Fibroblast of the aortic adventitia (primary cell): ENCODE results near the gene APOA4. TPM values are rescaled to one million over a fixed set of nuclear protein-coding genes. Genes with fewer than 3 reads are reported as not detected.

Experiments
- DNase-seq: peaks from one replicate; pipeline ENCODE4 v3.0.0-alpha.2; 2010; ENCODE audit warnings: low read depth
- H3K4me3 ChIP-seq: 2 replicates; pipeline ENCODE4 v1.5.1; 2011; ENCODE audit warnings: low read depth, mild to moderate bottlenecking, control low read depth, low read length, moderate library complexity
- total RNA-seq: library from RNA; depleted of rRNA; stranded (reverse); fragments of >200 nt; gene quantifications from 2 replicates; pipeline ENCODE4 v1.2.3, GENCODE V29; 2012; ENCODE audit warnings: low replicate concordance
- TF ChIP-seq, protein P1 (sequence below): IDR thresholded peaks from 2 replicates; pipeline ENCODE4 v1.5.1; 2011; ENCODE audit warnings: mild to moderate bottlenecking, low read length, control low read depth, inconsistent platforms; ENCODE audit not compliant: insufficient read depth

The APOA4 gene
- total RNA-seq, 1 donor, result not detected

DNA sequence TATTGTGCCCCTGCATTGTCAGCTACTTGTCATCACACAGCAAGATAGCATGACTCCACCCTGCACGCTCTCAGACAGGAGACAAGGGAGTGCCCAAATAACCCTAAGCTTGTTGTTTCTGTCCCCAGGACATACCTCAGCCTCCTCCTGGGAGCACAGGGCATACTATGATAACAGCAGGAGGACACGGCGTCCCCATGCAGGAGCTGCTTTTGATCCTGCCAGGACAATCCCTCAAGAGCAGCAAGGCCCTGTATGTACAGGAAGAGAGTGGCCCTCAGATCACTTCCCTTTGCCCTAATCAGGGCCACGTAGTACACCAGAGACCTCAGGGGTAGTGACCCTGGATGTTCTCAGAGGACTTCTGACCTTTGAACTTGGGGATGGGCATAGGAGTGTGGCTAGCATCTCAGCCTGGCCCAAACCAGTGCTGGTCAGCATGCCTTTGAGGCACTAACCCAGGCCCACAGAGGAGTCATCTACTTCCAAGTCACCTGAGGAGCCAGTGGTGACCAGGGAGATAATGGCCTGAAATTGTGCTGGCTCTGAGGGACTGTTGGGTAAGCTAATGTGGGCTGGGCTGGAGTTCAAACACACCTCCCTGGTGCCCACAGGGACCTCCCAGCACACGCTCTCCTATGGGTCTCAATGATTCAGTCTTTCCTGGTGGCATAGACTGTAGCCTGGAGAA is 9.2 kb downstream of the APOA4 start:
- H3K4me3 ChIP-seq, result no peak overlapping the region
- TF ChIP-seq, protein P1, sequence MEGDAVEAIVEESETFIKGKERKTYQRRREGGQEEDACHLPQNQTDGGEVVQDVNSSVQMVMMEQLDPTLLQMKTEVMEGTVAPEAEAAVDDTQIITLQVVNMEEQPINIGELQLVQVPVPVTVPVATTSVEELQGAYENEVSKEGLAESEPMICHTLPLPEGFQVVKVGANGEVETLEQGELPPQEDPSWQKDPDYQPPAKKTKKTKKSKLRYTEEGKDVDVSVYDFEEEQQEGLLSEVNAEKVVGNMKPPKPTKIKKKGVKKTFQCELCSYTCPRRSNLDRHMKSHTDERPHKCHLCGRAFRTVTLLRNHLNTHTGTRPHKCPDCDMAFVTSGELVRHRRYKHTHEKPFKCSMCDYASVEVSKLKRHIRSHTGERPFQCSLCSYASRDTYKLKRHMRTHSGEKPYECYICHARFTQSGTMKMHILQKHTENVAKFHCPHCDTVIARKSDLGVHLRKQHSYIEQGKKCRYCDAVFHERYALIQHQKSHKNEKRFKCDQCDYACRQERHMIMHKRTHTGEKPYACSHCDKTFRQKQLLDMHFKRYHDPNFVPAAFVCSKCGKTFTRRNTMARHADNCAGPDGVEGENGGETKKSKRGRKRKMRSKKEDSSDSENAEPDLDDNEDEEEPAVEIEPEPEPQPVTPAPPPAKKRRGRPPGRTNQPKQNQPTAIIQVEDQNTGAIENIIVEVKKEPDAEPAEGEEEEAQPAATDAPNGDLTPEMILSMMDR, result no peak
- no peak for DNase-seq

- no peak overlapping the region for H3K4me3 ChIP-seq
- TF ChIP-seq, protein P1, result no peak
- no peak for DNase-seq
Observed at GRCh38 chr11:116813170-116813569, 9.9 kb downstream of the APOA4 start.

- DNase-seq, result no peak
- TF ChIP-seq, protein P1, result no peak
- no peak overlapping the region for H3K4me3 ChIP-seq
Observed at GRCh38 chr11:116812109-116812508, 11.0 kb downstream of the APOA4 start.

DNA sequence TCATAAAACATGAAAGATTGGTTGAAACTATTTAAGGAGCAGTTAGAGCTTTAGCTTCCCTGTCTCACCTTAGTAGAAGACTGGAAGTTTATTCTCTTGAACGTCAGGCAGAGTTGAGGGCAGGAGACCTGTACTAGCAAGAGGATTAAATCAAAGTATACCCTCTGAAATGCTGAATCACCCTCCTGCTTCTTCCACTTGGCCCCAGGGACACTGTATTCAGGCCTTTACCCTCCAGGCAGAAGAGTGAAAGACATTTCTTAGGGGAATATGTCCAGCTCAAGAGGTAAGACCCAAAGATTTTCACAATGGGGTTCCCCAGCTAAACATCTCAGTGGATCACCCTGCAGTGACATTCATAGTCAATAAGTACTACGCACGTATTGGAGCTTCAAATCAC is 11.9 kb downstream of the APOA4 start:
- no peak for DNase-seq
- TF ChIP-seq, protein P1, result no peak

DNA sequence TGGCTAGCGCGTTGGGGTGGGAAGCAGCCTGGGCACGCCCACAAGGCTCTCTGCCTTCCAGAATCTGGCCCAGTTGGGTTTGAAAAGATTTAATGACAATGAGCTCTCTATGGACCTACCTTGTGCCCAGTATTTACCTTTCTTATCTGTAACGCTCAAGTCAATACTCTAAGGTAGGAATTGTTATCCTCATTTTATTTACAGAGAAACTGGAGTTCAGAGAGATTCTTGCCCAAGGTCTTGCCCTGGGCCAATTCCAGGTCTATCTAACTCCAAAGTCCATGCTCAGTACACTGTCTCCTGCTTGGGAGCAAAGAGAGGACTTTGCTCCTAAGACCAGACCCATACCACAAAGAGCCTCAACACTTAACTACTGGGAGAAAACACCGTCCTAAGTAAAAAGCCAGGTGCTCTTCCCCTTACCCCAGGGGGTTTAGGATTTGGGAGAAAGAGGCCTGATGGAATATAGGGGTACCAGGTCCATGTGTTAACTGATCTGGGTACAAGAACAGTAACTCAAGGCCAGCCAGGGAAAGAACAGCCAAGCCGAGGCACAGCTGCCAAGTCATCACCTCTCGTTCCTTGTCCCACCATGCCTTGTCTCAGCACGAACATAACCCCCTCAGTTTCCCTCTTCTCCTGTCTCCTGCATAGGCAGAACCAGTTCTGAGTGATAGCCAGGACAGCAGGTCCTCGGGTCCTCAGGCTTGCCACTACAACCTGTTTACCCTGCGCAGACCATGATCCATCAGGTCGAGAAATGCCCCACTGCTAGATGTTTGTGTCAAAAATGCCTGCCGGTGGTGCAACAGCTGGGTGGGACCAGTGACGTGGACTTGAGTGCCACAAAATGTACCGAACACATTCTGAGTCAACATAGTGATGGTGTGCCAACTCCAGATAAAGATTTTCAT is 14.6 kb downstream of the APOA4 start:
- no peak overlapping the region for H3K4me3 ChIP-seq
- peak; percentile 73 for DNase-seq
- TF ChIP-seq, protein P1, result no peak

More for the DNA sequence above, 11.9 kb downstream of the APOA4 start:
- no peak overlapping the region for H3K4me3 ChIP-seq

- TF ChIP-seq, protein P1, result no peak
- no peak for DNase-seq
- H3K4me3 ChIP-seq, result no peak overlapping the region
Observed at GRCh38 chr11:116807601-116808261, 15.4 kb downstream of the APOA4 start.
